Left lobe of liver (tissue), 2 donors: ENCODE data around the gene HTR4. TPM values are rescaled to one million over a fixed set of nuclear protein-coding genes. Genes with fewer than 3 reads are reported as not detected.
"Not testable (repeated sequence)": the region's sequence is repeated elsewhere in the genome, so short reads cannot be mapped to it uniquely, and the experiment has no call there.

Experiments
- ATAC-seq: fragments of 200-7000 bp; cut with Tn5 transposase; one replicate; pipeline ENCODE4 v1.9.1; 2020; ENCODE audit warnings: mild to moderate bottlenecking, moderate library complexity
- DNase-seq: peaks from one replicate; pipeline ENCODE4 v3.0.0-alpha.2; 2020; ENCODE audit warnings: low spot score
- total RNA-seq: library from RNA; stranded (reverse); gene quantifications from one replicate; pipeline ENCODE4 v1.2.1, GENCODE V29; 2021
- donor health status: DM: no; HTN: no; CAD: no; lungs with moderate emphysema.
- donor health status: DM: no; HTN: yes; CAD: no.

Gene HTR4, protein sequence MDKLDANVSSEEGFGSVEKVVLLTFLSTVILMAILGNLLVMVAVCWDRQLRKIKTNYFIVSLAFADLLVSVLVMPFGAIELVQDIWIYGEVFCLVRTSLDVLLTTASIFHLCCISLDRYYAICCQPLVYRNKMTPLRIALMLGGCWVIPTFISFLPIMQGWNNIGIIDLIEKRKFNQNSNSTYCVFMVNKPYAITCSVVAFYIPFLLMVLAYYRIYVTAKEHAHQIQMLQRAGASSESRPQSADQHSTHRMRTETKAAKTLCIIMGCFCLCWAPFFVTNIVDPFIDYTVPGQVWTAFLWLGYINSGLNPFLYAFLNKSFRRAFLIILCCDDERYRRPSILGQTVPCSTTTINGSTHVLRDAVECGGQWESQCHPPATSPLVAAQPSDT
- not detected for total RNA-seq

DNA sequence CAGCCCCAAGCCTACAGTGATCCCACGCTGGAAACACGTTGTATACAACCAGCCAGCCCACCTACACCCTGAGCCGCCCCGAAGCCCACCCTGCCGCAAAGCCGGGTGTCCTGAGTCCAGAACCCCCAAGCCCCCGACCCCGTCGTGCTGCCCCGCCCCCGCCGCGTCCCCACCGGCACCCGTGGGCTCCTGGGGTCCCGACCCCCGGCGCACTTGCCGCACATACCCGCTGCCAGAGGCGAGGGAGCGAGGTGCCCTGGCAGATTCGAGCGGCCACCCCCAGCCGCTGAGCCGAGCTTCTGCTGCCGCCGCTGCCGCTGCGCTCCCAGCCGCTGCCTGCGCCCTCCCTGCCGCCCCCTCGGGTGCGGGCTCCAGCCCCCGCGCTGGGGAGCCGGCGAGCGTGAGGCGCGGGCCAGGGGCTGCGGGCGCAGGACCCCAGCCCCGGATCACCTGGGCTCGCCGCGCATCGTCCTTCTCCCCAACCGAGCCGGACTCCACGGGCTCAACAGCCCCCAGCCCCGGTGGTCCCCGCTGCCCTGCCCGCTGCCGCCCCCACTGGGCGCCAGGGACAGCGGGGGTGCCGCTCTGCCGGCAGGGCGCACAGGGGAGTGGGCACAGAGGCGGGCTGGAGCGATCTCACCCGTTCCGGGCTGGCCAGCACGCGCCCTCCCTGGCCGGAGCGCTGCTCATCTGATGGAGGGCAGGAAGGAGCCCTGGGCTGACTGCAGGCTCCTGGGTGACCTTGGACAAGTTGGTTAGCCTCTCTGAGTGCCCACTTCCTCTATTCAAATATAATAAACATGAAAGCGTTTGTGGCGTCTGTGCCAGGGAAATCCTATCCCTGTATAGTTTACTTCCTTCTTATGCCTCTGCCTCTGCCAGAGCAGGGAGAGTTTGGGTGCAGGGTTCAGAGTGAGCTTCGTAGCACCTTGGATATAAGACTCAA, at the start of gene HTR4:
HTR4 (minus strand) TSS at position 692 of the 946 bp plus-strand sequence. CDS start 17,513 bp downstream, outside the sequence.
- no peak for DNase-seq
- peak; percentile 69 for ATAC-seq

DNA sequence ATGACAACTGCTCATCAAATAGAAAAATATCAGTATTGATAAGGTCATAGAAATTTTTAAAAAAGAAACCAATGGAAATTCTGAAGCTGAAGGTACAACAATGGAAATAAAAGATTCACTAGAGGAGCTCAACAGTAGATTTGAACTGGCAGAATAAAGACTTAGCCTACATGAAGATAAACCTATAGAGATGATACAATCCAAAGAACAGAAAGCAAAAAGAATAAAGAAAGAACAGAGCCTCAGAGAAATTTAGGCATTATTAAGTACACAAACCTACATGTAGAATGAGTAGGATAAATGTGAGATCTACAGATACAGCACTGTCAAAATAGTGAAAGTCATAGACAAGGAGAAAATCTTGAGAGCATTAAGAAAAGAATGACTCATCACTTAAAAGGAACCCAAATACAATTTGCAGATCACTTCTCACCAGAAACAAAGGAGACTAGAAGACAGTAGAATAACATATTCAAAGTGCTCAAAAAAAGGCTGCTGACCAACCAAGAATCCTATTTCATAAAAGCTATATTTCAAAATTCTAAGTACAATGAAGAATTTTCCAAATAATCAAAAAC, 47.8 kb upstream of the HTR4 start:
- DNase-seq (no peak), ATAC-seq (no peak)

DNA sequence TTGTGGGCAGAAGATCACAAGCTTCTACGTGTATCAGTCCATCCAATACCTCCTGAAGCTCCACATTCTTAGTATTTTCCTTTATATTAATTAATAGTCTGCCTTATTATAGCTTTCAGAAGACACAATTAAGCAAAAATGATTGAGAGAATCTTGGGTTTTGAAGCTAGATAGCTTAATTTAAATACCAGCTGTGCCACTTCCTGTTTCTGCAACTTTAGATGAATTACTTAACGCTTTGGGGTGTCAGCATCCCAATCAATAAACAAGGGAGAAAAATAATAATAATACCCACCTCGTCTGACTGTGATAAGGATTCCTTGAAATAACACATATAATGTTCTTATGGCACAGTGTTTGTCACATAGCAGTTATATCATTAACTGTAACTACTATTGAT, 44.7 kb upstream of the HTR4 start:
- ATAC-seq (no peak), DNase-seq (no peak)

DNA sequence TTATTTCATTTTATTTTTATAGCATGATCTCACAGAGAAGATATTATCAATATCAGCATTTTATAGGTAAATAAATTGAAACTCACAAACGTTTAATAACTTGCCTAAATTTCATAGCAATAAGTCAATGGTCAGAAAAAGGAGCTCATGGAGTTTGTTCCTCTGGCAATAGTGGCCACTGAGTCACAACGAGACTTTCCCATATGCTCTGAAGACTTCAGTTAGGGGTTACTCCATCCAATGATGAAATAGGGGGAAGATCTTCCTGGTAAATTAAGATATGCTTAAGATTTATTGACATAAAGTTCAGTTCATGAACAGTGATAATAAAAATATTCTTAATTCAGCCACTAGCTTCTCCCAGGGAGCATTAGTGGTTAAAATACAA, 43.5 kb upstream of the HTR4 start:
- ATAC-seq: no peak
- no peak for DNase-seq

DNA sequence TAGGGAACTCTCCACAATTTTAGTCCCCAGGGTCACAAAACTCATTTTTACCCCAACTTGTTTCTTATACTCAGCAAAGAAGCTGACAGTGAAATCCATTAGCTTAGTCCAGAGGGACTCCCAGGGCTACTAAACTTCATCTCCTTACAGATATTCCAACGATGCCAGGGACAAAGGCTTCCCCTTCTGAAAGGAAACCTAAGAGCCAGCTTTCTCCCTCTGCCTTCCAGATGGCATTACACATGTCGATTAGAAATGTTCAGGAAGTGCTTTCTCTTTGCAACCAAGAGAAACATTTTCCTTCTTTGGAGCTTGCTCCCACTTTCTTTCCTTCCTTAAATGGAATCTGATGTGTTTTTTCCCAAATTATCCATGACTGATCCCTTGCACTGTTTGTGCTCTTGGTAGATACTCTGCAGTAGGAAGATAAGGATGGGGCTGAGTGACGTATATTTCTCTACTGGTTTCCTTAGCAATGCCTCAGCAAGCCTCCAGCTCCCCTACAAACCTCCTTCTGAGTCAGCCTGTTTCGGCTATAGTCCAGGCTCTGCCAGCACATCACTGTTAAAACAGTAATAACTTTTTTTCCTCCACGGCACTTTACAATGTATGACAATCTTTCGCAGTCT, 43.0 kb upstream of the HTR4 start:
- ATAC-seq (no peak), DNase-seq (no peak)

DNA sequence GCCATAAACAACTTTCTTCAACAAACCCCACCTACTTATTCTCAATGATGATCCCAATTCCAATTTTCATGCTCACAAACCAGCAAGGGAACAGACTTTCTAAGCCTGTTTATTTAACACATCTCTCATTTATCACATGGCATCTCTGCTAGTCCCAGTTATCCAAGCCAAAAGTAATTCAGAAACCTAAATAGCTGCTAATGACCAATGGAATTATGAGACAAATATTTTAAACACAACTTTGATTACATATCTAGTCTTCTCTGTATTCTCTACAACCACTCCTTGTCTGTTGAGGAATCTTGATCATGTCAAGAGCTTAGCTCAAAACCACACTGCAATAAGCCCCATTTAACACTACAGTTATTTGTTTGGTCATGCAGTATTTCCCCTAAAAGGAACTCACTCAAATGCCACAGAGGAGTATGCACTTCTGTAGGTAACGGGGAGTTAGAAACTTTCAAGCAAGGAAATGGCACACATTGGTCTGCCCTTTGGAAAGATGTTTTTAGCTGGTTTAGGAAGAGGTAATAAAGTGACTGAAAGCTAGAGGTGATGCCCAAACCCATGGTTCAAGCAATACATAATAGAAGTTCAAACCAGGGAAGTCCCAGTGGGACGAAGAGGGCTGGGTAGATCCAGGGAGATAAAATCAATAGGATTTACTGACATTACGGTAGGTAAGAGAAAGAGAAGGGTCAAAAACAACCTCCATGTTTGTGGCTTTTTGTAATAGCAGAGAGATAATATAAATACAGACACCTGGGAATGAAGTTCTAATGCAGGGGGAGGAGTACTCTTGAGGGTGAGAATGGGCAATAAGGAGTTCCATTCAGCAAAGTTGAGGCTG, 42.1 kb upstream of the HTR4 start:
- no peak for ATAC-seq
- DNase-seq: no peak

DNA sequence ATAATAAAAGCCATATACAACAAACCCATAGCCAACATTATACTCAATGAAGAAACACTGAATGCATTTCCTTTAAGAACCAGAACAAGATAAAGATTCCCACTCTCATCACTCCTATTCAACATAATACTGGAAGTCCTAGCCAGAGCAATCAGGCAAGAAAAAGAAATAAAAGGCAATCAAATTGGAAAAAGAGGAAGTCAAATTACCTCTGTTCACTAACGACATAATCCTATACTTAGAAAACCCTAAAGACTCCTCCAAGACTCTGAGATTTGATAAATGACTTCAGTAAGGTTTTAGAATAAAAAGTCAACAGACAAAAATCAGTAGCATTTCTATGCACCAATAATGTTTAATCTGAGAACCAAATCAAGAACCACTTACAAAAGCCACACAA, 36.6 kb upstream of the HTR4 start:
- no peak for DNase-seq
- ATAC-seq: no peak

DNA sequence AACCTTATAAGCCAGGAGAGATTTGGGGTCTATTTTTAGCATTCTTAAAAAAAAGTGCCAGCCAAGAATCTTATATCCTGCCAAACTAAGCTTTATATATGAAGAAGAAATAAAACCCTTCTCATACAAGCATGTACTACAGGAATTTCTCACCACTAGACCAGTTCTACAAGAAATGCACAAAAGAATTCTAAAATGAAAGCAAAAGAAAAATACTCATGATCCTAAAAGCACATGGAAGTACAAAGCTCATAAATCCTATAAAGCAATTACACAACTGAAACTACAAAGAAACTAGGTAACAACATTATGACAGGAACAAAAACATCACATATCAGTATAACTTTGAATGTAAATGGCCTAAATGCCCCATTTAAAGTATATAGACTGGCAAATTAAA, 34.5 kb upstream of the HTR4 start:
- ATAC-seq: no peak
- DNase-seq: no peak

DNA sequence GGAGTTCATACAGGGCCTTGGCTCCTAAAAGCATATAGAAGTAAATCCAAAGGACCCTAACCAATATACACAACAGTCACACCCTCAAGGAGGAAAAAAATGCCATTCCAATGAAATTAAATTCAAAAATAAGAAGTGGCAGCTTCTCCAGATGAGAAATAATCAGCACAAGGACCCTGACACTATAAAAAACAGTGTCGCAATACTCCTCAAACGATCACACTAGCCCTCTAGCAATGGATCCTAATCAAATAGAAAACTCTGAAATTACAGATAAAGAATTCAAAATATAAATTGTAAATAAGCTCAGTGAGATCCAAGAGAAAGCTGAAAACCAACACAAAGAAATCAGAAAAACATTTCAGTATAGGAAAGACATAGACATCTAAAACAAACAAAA, 33.5 kb upstream of the HTR4 start:
- ATAC-seq (no peak), DNase-seq (no peak)

DNA sequence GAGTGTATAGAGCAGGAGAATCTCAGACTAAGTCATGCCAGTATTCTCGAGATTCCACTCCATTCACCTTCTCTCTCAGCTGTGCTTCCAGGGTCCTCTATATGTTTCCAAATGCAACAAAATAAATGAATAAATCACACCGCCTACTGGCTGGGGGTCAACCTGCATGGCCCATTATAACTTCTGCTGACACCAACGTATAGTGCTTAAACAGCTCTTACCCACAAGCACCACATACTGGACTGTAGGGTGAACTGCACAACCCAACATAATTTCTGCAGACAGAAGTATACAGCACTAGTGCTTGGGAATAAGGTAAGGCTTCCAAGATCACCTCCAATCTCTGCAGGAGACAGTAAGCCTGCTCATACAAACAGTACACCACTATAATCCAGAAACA, 33.1 kb upstream of the HTR4 start:
- ATAC-seq (peak; percentile 84), DNase-seq (no peak)

DNA sequence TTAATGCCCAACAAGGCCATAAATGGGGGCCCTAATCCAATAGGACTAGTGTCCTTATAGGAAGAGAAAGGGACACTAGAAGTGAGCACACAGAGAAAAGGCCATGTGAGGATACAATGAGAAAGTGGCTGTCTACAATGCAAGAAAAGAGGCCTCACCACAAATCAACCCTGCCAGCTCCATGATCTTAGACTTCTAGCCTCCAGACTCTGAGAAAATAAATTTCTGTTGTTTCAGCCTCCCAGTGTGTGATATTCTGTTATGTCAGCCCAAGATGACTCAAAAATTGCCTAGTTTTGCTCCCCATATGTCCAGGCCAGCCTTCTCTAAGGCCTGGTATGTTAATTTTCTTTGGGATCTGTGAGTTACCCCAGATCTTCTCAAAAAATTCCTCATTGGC, 32.3 kb upstream of the HTR4 start:
- DNase-seq: no peak
- ATAC-seq: no peak

DNA sequence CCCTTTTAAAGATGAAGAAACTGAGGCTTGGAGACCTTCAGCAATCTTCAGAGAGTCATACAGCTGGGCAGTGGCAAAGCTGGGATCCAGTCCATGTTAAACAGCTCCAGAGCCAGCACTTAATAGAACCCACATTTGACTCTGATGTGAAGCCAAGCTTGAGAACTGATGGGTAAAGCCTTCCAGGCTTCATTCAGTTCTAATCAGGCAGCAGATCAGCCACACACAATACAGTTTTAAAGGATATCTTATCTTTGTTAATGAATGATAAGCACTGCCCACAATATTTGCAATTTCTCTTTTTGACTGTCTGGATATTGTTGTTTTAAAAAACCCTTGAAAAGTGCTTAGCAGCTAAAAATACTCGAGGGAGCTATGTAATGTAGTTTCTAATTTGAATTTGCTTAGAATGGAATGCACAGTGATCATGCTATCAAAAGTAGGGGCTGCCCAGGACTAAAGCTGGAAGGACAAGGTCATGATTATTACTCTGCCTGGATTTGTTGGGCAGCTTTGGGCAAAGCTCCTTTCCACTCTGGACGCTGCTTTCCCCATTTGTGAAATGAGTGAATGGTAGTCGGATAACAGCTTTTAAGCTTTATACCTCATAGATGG, 31.3 kb upstream of the HTR4 start:
- ATAC-seq: peak; percentile 81
- peak; percentile 62 for DNase-seq

DNA sequence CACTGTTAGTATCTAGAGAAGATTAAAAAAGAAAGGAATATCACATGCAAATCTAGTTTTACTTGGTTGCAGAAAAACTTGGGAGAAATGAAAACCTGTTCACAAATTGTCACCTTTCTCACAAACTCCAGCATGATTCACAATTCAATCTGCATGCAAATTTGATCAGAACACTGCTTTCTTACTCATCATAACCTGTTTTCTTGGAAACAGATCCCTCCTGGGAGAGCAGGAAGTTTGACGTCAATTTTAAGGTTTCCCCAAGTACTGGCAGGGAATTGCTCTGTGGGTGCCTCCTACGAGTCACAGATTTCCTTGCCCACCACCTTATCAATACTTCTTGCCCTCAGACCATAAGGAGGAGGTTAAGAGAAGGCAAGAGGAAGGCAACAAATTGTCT, 30.2 kb upstream of the HTR4 start:
- no peak for DNase-seq
- no peak for ATAC-seq

DNA sequence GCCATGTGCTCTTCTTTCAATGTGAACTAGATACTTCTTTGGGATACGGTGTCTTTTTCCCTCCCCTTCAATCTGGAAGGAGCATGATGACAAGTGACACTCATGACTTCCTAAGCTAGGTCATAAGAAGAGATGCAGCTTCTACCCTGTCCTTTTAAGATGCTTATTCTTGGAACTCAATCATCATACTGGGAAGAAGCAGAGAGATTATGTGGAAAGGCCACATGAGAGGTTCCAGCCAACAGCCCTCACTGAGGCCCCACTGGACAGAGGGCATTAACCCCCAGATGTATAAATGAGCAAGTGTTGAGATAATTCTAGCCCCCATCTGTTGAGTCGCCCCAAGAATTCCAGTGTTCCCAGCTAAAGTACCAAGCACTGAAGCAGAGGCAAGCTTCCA, 29.3 kb upstream of the HTR4 start:
- ATAC-seq: no peak
- DNase-seq: no peak

DNA sequence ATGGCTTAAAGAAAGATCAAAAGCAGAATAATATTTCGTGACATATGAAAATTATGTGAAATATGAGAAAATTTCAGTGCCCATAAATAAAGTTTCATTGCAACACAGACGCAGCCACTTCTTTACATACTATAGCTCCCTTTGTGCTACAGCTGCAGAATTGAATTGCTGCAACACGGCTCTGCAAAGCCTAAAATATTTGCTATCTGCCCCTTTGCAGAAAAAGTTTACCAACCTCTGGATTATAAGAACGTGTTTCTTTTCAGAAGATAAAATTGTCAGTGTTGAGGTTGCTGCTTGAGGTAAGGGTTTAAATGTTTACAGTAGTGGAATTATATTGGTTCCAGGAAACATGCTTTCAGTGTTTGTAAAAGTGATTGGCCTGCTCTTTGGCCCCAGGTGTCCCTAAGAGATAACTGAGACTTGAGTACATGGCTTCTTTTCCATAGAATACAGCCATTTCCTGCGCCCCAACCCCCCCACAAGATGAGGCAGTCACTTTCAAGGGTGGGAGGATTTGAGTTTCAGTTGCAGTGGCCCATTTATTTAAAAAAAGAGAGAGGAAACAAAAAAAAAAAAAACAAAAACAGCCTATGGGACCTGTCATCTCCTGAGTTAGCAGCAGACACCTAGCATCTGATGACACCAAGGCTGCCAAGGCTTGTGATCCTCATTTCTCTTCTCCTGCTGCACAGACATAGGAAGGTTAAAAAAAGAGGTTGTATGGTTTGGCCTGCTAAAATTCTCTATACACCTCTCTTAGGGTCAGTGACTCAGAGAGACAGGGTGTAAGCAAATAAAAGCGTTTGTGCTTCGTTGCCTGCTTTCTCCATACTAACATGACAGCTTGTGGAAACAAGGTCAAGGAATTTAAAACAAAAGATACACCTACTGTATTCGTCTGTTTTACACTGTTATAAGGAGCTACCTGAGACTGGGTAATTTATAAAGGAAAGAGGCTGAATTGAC, 28.0 kb upstream of the HTR4 start:
- ATAC-seq (peak; percentile 56), DNase-seq (peak; percentile 50)

DNA sequence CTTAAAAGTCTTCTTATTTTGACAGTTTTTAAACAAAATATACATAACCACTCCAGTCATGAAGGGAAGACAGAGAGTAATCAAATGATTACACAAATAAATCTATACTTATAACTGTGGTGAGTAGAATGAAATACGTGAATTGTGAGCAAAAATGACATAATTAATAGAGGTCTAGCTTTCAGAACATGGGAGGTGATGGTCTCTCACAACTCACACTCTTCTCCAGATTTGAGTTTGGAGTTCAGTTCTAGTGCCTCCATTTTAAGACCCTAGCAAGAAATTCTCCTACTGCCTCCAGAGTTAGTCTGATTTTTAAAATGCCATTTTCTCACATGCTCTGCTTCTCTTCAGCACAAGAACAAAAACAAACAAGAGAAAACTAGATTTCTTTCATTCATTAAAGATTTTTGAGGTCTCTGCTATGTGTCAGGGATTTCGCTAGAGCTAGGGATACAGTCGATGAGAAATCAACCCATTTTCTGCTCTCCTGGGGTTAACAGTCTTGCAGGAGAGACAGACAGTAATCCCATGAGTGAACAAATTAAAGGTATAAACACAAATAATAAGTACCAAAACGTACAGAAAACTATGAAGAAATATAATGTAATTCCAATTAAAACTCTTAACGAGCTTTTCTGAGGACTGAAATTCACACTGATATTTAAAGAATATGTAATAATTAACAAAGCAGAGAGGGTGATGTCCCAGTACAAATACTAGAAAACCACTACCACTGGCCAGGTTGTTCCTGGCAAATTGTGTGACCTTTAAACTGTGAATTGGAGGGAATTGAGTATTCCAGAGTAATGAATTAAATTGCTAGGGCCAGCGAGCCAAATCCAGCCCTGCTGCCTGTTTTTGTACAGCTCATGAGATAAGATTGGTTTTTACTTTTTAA, 27.1 kb upstream of the HTR4 start:
- DNase-seq (peak; percentile 69), ATAC-seq (peak; percentile 83)

DNA sequence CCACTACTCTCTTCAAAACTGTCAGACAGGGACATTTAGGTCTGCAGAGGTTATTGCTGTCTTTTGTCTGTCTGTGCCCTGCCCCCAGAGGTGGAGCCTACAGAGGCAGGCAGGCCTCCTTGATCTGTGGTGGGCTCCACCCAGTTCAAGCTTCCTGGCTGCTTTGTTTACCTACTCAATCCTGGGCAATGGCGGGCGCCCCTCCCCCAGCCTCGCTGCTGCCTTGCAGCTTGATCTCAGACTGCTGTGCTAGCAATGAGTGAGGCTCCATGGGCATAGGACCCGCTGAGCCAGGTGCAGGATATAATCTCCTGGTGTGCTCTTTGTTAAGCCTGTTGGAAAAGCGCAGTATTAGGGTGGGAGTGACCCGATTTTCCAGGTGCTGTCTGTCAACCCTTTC, 19.4 kb upstream of the HTR4 start:
- not testable (repeated sequence) for ATAC-seq, DNase-seq

DNA sequence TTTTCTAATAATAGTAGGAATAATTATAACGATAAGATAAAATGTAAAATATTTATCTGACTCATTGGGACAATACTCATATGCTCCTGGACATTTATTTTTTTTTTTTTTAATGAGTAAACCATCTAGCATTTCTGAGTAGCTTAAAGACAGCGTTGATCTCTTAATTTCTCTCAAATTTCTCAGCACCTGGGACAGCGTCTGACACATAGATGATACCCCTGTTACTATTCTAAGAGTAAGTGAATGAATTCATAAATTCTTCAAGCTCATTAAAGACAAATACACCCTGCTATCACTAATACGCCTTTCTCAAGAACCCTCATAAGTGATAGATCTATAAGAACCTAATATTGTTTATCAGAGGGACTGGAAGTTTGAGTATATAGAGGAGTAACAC, 12.0 kb upstream of the HTR4 start:
- no peak for ATAC-seq
- no peak for DNase-seq
